SHP77 treated with DMSO at 0.1 percent for 48 hours (cell line): ENCODE data around the gene GCSAM.

Source experiments
- DNase-seq: peaks from one replicate; lab custom pipeline; 2025; lab: John Stamatoyannopoulos, UW

The GCSAM gene

GRCh38 chr3:112104774-112105173 is 28.3 kb downstream of the GCSAM start:
- no peak for DNase-seq

- DNase-seq = no peak
Observed at GRCh38 chr3:112101916-112102315, 31.1 kb downstream of the GCSAM start.

GRCh38 chr3:112097378-112097777 is 35.7 kb downstream of the GCSAM start:
- DNase-seq = peak; percentile 87

GRCh38 chr3:112096176-112096575 is 36.9 kb downstream of the GCSAM start:
- no peak for DNase-seq

GRCh38 chr3:112095731-112096130 is 37.3 kb downstream of the GCSAM start:
- DNase-seq = no peak

- no peak for DNase-seq
Observed at GRCh38 chr3:112093180-112093522, 39.9 kb downstream of the GCSAM start.

- peak; percentile 9 for DNase-seq
Observed at GRCh38 chr3:112092496-112093179, 40.4 kb downstream of the GCSAM start.

- DNase-seq = no peak
Observed at GRCh38 chr3:112090887-112091586, 42.0 kb downstream of the GCSAM start.

- peak; percentile 35 for DNase-seq
Observed at GRCh38 chr3:112089956-112090886, 42.8 kb downstream of the GCSAM start.

GRCh38 chr3:112088944-112089343 is 44.1 kb downstream of the GCSAM start:
- no peak for DNase-seq

- DNase-seq = no peak
Observed at GRCh38 chr3:112087746-112088145, 45.3 kb downstream of the GCSAM start.

GRCh38 chr3:112086875-112087524 is 46.0 kb downstream of the GCSAM start:
- no peak for DNase-seq

- DNase-seq = peak; percentile 75
Observed at GRCh38 chr3:112086076-112086854, 46.8 kb downstream of the GCSAM start, which contains the start of gene C3orf52. TSS of gene C3orf52 (plus strand) at chr3:112086389. CDS start at chr3:112086408, 19 bp downstream.

GRCh38 chr3:112085735-112086075 is 47.3 kb downstream of the GCSAM start:
- DNase-seq = no peak

- DNase-seq = peak; percentile 29
Observed at GRCh38 chr3:112084980-112085705, 47.9 kb downstream of the GCSAM start.

GRCh38 chr3:112083239-112083638 is 49.8 kb downstream of the GCSAM start:
- no peak for DNase-seq

GRCh38 chr3:112078125-112079083 is 54.6 kb downstream of the GCSAM start:
- DNase-seq = no peak

GRCh38 chr3:112074616-112075497 is 58.2 kb downstream of the GCSAM start:
- DNase-seq = peak; percentile 70
